ENCODE data around the gene CPSF4L. TPM values are rescaled to one million over a fixed set of nuclear protein-coding genes. Genes with fewer than 3 reads are reported as not detected.

CPSF4L gene
- total and polyA plus RNA-seq, 2 of the 13 experiments (the other 11 are each of a cell fraction or from before 2014, with no cell fraction given): 0.73 to 1.6 TPM

DNA sequence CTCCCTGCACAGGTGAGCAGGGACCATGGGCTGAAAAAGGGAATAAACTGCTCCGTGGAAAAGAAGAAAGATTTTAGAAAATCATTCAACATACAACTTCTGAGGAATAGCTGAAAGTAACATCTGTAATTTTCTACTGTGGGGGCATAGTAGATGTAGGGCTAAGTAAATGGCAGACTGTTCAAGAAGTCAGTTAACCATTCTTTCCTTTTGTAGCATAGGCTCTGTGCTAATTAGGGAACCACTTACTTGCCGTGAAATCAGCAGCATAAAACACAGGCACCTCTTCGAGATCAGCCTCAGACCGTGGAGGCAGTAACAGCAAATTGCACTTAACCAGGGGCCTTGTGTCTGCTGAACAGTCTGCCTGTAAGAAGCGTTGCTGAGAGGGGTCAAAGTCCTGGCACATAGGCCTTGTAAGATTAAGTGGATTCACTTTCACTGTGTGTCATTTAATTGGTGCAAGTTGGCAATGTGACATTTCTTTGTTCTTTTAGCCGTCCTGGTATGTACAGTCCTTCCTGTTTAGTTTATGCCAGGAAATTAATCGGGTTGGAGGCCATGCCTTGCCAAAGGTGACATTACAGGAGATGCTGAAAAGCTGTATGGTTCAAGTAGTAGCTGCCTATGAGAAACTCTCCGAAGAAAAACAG is 58.4 kb downstream of the CPSF4L start (continued):
- TF ChIP-seq MAF1 (CRISPR knock-in tag; IDR thresholded peaks at IDR 0.05; ENCODE audit: borderline replicate concordance) (0 out of 2 replicates have a peak, but pooled peaks have one; percentile 40), WIZ (CRISPR knock-in tag; IDR thresholded peaks at IDR 0.05) (peak; percentile 10; the same call in 1 of the 2 replicates), GLI4 (CRISPR knock-in tag; IDR thresholded peaks at IDR 0.05; ENCODE audit: borderline replicate concordance) (no peak), ZNF207 (IDR thresholded peaks at IDR 0.05; ENCODE audit: borderline replicate concordance) (no peak), EED (CRISPR knock-in tag; IDR thresholded peaks at IDR 0.05) (no peak), ZNF121 (CRISPR knock-in tag; IDR thresholded peaks at IDR 0.05) (no peak), ZNF567 (CRISPR knock-in tag; IDR thresholded peaks at IDR 0.05; ENCODE audit: borderline replicate concordance) (no peak), ZFYVE20 (CRISPR knock-in tag; IDR thresholded peaks at IDR 0.05; ENCODE audit: borderline replicate concordance, low read depth) (no peak), ZNF713 (CRISPR knock-in tag; IDR thresholded peaks at IDR 0.05) (no peak), ZNF678 (CRISPR knock-in tag; IDR thresholded peaks at IDR 0.05) (no peak), ZNF317 (CRISPR knock-in tag; IDR thresholded peaks at IDR 0.05) (no peak), DMAP1 (CRISPR knock-in tag; IDR thresholded peaks at IDR 0.05) (peak; percentile 42; the same call in 1 of the 2 replicates), IRX3 (CRISPR knock-in tag; IDR thresholded peaks at IDR 0.05; ENCODE audit: borderline replicate concordance, low read depth) (no peak), ZMAT3 (CRISPR knock-in tag; conservative IDR thresholded peaks at IDR 0.05) (peak; percentile 63; the same call in 1 of the 2 replicates), ZNF253 (CRISPR knock-in tag; IDR thresholded peaks at IDR 0.05; ENCODE audit: borderline replicate concordance) (no peak), KDM3A (CRISPR knock-in tag; IDR thresholded peaks at IDR 0.05; ENCODE audit: low read depth) (no peak)
- TF ChIP-seq, protein P1, sequence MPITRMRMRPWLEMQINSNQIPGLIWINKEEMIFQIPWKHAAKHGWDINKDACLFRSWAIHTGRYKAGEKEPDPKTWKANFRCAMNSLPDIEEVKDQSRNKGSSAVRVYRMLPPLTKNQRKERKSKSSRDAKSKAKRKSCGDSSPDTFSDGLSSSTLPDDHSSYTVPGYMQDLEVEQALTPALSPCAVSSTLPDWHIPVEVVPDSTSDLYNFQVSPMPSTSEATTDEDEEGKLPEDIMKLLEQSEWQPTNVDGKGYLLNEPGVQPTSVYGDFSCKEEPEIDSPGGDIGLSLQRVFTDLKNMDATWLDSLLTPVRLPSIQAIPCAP (CRISPR knock-in tag; IDR thresholded peaks at IDR 0.05; ENCODE audit: low read depth): no peak
- TF ChIP-seq, protein P2, sequence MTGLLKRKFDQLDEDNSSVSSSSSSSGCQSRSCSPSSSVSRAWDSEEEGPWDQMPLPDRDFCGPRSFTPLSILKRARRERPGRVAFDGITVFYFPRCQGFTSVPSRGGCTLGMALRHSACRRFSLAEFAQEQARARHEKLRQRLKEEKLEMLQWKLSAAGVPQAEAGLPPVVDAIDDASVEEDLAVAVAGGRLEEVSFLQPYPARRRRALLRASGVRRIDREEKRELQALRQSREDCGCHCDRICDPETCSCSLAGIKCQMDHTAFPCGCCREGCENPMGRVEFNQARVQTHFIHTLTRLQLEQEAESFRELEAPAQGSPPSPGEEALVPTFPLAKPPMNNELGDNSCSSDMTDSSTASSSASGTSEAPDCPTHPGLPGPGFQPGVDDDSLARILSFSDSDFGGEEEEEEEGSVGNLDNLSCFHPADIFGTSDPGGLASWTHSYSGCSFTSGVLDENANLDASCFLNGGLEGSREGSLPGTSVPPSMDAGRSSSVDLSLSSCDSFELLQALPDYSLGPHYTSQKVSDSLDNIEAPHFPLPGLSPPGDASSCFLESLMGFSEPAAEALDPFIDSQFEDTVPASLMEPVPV (CRISPR knock-in tag; IDR thresholded peaks at IDR 0.05): no peak
- TF ChIP-seq, protein P3, sequence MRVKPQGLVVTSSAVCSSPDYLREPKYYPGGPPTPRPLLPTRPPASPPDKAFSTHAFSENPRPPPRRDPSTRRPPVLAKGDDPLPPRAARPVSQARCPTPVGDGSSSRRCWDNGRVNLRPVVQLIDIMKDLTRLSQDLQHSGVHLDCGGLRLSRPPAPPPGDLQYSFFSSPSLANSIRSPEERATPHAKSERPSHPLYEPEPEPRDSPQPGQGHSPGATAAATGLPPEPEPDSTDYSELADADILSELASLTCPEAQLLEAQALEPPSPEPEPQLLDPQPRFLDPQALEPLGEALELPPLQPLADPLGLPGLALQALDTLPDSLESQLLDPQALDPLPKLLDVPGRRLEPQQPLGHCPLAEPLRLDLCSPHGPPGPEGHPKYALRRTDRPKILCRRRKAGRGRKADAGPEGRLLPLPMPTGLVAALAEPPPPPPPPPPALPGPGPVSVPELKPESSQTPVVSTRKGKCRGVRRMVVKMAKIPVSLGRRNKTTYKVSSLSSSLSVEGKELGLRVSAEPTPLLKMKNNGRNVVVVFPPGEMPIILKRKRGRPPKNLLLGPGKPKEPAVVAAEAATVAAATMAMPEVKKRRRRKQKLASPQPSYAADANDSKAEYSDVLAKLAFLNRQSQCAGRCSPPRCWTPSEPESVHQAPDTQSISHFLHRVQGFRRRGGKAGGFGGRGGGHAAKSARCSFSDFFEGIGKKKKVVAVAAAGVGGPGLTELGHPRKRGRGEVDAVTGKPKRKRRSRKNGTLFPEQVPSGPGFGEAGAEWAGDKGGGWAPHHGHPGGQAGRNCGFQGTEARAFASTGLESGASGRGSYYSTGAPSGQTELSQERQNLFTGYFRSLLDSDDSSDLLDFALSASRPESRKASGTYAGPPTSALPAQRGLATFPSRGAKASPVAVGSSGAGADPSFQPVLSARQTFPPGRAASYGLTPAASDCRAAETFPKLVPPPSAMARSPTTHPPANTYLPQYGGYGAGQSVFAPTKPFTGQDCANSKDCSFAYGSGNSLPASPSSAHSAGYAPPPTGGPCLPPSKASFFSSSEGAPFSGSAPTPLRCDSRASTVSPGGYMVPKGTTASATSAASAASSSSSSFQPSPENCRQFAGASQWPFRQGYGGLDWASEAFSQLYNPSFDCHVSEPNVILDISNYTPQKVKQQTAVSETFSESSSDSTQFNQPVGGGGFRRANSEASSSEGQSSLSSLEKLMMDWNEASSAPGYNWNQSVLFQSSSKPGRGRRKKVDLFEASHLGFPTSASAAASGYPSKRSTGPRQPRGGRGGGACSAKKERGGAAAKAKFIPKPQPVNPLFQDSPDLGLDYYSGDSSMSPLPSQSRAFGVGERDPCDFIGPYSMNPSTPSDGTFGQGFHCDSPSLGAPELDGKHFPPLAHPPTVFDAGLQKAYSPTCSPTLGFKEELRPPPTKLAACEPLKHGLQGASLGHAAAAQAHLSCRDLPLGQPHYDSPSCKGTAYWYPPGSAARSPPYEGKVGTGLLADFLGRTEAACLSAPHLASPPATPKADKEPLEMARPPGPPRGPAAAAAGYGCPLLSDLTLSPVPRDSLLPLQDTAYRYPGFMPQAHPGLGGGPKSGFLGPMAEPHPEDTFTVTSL (CRISPR knock-in tag; IDR thresholded peaks at IDR 0.05; ENCODE audit: borderline replicate concordance): peak; percentile 71; the same call in 1 of the 2 replicates

Data from HepG2 (cell line).